Mucosa of stomach (tissue), 1 donor: ENCODE measurements around the gene MTHFD2L.

Experiments used
- H3K27me3 ChIP-seq: one replicate; pipeline ENCODE4 v1.7.0; 2013; ENCODE audit warnings: mild to moderate bottlenecking, low read length; ENCODE audit not compliant: control insufficient read depth, insufficient read depth
- H3K36me3 ChIP-seq: one replicate; pipeline ENCODE4 v1.7.0; 2013; ENCODE audit warnings: low read length; ENCODE audit not compliant: control insufficient read depth, insufficient read depth
- H3K4me1 ChIP-seq: one replicate; pipeline ENCODE4 v1.7.0; 2013; ENCODE audit warnings: mild to moderate bottlenecking, low read length; ENCODE audit not compliant: control insufficient read depth, insufficient read depth
- H3K4me3 ChIP-seq: one replicate; pipeline ENCODE4 v1.7.0; 2013; ENCODE audit warnings: low read length
- H3K9ac ChIP-seq: one replicate; pipeline ENCODE4 v1.7.0; 2013; ENCODE audit warnings: mild to moderate bottlenecking, low read length, moderate library complexity
- H3K9me3 ChIP-seq: one replicate; pipeline ENCODE4 v1.7.0; 2013; ENCODE audit warnings: mild to moderate bottlenecking, low read length, moderate library complexity; ENCODE audit not compliant: control insufficient read depth
- donor health status: Pancreatic carcinoma.

The MTHFD2L gene

DNA sequence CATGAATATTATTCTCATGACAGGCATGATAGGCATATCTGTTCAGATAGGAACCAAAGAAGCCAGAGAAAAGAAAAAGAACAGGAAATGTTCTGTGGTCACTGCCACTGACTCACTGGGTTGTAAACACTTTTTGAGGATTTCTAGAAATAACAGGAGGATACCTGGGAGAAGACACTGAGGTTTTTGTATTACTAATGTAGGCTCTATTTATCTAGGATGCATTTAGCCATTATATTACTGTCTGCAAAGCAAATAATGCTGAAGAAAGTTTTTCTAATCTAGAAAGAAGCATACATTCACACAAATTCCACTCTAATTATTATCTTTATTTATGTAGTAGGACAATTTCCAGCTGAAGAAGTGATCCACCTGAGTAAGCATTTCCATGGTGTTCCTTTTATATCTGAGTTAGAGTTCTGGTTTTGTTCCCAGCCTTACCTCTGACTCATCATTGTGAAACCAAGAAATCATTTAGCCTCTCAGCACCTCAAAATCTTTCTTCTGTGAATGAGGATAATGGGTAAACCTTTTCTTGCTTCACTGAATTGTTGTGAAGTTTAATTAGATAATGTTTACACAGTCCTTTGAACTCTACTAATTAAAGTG lies 110.2 kb downstream of the MTHFD2L start:
- no peaks in the 10 kb centered on the region for H3K36me3 ChIP-seq
- H3K9me3 ChIP-seq, result no peaks in the 10 kb centered on the region
- H3K4me3 ChIP-seq, result no peak overlapping the region
- no peaks in the 10 kb centered on the region for H3K4me1 ChIP-seq
- no peaks in the 10 kb centered on the region for H3K27me3 ChIP-seq
- no peak overlapping the region for H3K9ac ChIP-seq

DNA sequence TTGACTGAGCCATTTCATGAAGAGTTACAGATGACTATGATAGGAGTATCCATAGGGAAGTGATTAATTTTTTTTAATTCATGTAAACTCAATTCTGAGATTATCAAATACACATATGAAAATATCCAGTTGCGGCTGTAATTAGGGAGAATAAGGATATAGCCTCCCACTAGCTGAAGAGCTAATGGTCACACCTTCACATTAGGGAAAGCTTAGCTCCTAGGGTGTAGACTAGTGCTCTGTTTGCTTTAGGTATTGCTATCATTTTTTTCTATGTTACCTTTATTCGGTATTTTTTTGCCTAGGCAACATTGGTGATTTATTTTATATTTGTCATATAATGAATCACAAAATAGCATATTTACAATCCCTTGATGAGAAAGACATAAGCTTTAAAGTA lies 110.7 kb downstream of the MTHFD2L start:
- no peaks in the 10 kb centered on the region for H3K9me3 ChIP-seq
- no peak overlapping the region for H3K9ac ChIP-seq
- H3K36me3 ChIP-seq, result no peaks in the 10 kb centered on the region
- H3K4me3 ChIP-seq, result no peak overlapping the region
- no peaks in the 10 kb centered on the region for H3K27me3 ChIP-seq
- H3K4me1 ChIP-seq, result no peaks in the 10 kb centered on the region

DNA sequence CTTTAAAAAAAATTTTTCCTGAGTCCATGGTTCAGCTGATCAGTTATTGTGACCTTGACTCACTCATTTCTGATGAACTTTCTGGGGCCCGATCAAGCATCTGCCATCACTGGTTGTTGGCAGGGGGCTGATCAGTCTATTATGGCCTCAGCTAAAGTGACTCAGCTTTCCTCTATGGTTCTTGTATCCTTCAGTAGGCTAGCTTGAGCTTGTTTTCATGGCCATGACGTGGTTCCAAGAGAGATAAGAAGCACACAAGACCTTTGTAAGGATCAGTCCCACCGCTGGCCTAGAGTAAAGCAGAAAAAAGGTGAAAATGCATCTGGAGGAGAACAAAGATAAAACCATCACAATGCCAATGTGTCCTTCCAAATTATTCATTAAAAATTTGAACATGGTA lies 120.6 kb downstream of the MTHFD2L start:
- H3K4me1 ChIP-seq, result no peaks in the 10 kb centered on the region
- no peaks in the 10 kb centered on the region for H3K9me3 ChIP-seq
- H3K9ac ChIP-seq, result no peak overlapping the region
- H3K4me3 ChIP-seq, result no peak overlapping the region
- no peaks in the 10 kb centered on the region for H3K36me3 ChIP-seq
- no peaks in the 10 kb centered on the region for H3K27me3 ChIP-seq

DNA sequence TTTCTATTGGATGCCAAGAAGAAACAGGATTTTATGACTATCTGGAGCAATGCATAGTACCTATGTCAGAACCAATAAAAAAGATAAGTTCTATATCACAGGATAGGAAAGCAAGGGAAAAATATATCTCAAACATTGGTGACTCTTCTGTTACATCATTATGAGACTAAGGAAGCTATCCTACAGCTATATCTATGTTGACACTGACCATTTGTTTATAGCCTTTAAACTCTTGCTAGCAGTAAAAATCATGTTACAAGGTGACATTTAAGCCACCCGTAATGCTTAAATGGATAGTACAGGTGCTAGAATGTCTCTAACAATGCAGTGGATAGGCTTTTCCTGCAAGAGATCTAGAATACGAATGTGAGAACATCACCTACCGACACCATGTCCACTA lies 121.8 kb downstream of the MTHFD2L start:
- H3K4me1 ChIP-seq, result no peaks in the 10 kb centered on the region
- H3K4me3 ChIP-seq, result no peak overlapping the region
- H3K9me3 ChIP-seq, result no peaks in the 10 kb centered on the region
- no peaks in the 10 kb centered on the region for H3K27me3 ChIP-seq
- no peak overlapping the region for H3K9ac ChIP-seq
- H3K36me3 ChIP-seq, result no peaks in the 10 kb centered on the region

DNA sequence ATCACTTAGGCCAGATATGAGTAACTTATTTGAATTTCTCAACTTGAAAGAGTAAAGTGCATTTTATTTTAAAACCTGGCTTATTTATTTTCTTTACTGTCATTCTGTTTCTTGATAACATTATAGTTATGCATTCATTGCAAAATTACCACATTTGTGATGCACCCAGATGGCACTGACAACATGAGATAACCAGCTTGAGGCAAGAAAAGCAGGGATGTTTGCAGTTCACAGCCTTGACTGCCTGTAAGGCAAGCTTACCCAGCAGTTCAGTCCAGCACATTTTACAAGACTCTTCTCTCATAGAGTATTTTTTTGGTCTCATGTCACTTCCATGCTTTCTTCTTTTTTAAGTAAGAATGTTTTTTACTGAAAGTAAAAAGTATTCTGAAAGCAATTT lies 125.0 kb downstream of the MTHFD2L start:
- Histone ChIP-seq H3K27me3 (no peaks in the 10 kb centered on the region), H3K9me3 (no peaks in the 10 kb centered on the region), H3K9ac (no peak overlapping the region), H3K4me3 (no peak overlapping the region), H3K36me3 (no peaks in the 10 kb centered on the region), H3K4me1 (no peaks in the 10 kb centered on the region)

DNA sequence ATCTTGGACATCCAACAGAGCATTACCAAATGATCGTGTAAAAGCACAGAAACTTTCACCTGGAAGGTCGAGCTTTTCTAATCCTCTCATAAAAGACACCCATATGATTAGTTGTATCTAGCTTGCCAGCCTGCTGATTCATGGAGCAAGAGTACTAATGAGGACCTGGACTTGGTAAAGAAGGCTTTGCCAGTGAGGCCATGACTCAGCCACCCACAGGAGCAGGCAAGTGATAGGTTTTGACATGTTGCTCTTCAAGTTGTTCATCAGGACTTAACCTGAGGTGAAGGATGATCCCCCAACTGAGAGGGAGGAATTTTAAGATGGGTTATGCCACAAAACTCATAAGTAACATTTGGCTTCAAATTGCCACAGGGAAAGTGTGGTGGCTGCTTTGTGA lies 125.7 kb downstream of the MTHFD2L start:
- H3K9me3 ChIP-seq, result no peaks in the 10 kb centered on the region
- no peaks in the 10 kb centered on the region for H3K36me3 ChIP-seq
- H3K4me1 ChIP-seq, result no peaks in the 10 kb centered on the region
- no peaks in the 10 kb centered on the region for H3K27me3 ChIP-seq
- H3K4me3 ChIP-seq, result no peak overlapping the region
- H3K9ac ChIP-seq, result no peak overlapping the region

DNA sequence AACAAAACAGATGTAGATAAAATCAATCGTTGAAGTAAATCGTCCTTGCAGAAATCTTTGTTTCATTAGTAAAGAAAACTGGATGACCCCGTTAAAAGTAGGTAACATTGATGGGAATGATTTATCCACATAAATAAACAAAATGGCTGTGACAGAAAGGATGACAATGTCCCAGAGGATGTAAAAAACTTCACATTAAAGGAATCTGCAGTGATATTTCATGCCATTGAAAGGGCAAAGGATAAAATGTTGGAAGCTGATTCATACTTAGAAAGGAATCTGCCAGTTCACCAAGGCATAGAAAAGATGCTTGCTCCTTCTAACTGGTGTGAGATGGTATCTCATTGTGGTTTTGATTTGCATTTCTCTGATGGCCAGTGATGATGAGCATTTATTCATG lies 126.1 kb downstream of the MTHFD2L start:
- Histone ChIP-seq H3K36me3 (no peaks in the 10 kb centered on the region), H3K4me1 (no peaks in the 10 kb centered on the region), H3K4me3 (no peak overlapping the region), H3K27me3 (no peaks in the 10 kb centered on the region), H3K9ac (no peak overlapping the region), H3K9me3 (no peaks in the 10 kb centered on the region)

DNA sequence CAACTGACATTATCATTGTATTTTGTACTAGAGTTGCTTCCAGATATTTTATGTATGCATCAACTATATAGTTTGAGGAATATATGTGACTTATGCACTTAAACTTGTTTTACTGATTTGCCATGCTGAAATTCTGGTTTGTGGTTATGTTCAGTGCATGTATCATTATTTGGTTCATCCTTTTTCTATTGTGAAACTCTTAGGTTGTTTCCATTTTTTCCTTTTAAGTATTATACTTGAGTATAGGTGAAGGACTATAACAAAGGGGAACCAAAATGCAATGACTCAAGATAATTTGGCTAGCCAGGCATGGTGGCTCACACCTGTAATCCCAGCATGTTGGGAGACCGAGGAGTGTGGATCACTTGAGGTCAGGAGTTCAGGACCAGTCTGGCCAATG lies 129.2 kb downstream of the MTHFD2L start:
- no peaks in the 10 kb centered on the region for H3K4me1 ChIP-seq
- H3K27me3 ChIP-seq, result no peaks in the 10 kb centered on the region
- no peak overlapping the region for H3K4me3 ChIP-seq
- no peaks in the 10 kb centered on the region for H3K36me3 ChIP-seq
- H3K9ac ChIP-seq, result no peak overlapping the region
- H3K9me3 ChIP-seq, result no peaks in the 10 kb centered on the region

DNA sequence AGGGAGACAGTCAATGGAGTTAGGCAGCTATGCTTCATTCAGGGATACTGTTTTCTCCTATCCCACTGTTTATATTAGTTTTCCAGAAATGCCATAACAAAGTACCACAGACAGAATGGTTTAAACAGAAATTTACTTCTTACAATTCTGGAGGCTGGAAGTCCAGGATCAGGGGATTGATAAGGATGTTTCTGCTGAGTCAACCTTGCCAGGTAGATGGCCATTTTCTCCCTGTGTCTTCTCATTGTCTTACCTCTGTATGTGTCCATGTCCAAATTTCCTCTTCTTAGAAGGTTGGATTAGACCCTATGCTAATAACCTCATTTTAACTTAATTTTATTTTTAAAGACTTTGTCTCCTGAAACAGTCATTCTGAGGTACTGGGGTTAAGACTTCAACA lies 129.9 kb downstream of the MTHFD2L start:
- Histone ChIP-seq H3K27me3 (no peaks in the 10 kb centered on the region), H3K36me3 (no peaks in the 10 kb centered on the region), H3K9me3 (no peaks in the 10 kb centered on the region), H3K4me3 (no peak overlapping the region), H3K4me1 (no peaks in the 10 kb centered on the region), H3K9ac (no peak overlapping the region)

DNA sequence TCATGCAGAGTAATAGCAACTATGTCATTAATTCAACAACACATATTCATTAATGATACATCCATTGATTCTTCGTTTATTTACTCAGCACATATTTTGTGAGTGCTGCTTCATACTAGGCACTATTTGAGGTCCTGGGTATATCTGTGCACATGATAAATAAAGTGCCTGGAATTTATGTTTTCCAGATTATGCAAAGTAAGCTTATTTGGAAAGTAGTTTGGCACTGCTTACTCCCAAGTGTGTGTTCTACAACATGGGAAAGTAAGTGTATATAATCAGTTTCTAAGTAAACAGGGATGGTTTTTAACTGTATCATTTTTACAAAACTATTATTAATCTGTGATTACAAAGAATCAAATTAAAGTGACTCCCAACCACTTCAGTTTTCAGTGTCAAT lies 133.6 kb downstream of the MTHFD2L start:
- Histone ChIP-seq H3K27me3 (no peaks in the 10 kb centered on the region), H3K9me3 (no peaks in the 10 kb centered on the region), H3K4me1 (no peaks in the 10 kb centered on the region), H3K9ac (no peak overlapping the region), H3K36me3 (no peaks in the 10 kb centered on the region), H3K4me3 (no peak overlapping the region)

DNA sequence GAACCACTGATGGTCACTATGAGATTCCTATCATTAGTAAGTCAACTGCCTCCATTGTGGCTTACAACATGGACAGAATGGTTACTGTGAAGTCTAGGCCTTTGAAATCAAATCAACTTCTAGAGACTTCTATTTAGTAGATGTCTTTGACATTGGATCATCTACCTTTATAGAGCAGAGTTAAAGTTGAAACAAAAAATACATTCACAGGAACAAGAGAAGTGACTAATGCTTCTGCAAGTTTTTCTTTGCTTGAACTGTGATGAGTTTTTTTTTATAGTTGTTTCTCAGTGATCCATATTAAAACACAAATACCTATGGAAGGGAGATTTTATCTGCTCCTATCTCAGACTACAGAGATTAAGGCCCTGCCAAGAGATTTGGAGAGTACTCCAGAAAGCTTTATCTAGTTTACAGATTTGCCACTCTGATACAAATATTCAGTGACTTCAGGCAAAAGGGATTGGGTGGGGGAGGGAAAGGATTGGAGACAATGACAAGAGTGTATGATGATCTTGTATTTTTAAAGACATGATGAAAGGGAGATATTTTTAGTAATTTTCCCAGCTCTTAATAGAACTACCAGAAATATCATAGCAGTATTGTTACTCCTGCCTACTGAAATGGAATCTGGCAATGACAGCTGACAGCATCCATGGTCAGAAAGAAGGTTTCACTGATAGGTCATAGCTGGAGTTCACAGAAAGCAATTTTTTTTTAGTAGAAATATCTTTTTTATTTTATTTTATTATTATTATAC lies 134.4 kb downstream of the MTHFD2L start:
- Histone ChIP-seq H3K4me3 (no peak overlapping the region), H3K27me3 (no peaks in the 10 kb centered on the region), H3K9ac (no peak overlapping the region), H3K9me3 (no peaks in the 10 kb centered on the region), H3K4me1 (no peaks in the 10 kb centered on the region), H3K36me3 (no peaks in the 10 kb centered on the region)

DNA sequence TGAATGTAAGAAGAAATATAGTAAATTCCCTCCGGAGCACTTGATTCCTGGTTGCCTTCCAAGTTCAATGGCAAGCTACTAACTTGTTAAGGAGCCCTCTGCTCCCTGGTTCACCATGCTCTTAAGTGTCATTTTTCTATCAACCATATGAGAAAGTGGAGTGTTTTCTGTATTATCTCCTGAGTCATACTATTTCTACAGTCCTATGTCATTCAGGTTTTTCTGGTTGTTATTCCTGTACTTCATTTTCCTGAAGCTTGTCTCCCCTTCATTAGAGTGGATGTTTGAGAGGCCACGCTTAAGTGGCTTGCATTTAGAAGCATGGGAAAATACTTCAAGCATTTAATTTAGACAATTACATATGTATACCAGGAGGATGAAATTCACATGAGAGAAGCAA lies 135.6 kb downstream of the MTHFD2L start:
- Histone ChIP-seq H3K9me3 (no peaks in the 10 kb centered on the region), H3K27me3 (no peaks in the 10 kb centered on the region), H3K4me3 (no peak overlapping the region), H3K4me1 (no peaks in the 10 kb centered on the region), H3K9ac (no peak overlapping the region), H3K36me3 (no peaks in the 10 kb centered on the region)
